ENCODE data around the gene UIMC1. TPM values are rescaled to one million over a fixed set of nuclear protein-coding genes. Genes with fewer than 3 reads are reported as not detected.

The UIMC1 gene
- total RNA-seq, 1 experiment from 2014 or later, result 38.4 TPM

GRCh38 chr5:177036443-177036842 lies 29.9 kb upstream of the UIMC1 start:
- Histone ChIP-seq H3K9me3 (ENCODE audit: control insufficient read depth in 1 of 2, insufficient read depth in 1 of 2, low read depth in 1 of 2, low read length in 2 of 2) (no peaks in the 10 kb centered on the region), H3K9me2 (ENCODE audit: insufficient read depth) (no peaks in the 10 kb centered on the region), H3K9ac (ENCODE audit: low read length) (no peak overlapping the region), H3K4me3 (replicated peaks in 1 of 2; ENCODE audit: low read depth in 1 of 2, low read length in 2 of 2) (no peak overlapping the region), H2AFZ (ENCODE audit: low read depth, low read length, poor library complexity, severe bottlenecking) (no peak overlapping the region), H3K36me3 (ENCODE audit: control insufficient read depth in 1 of 2, insufficient read depth in 2 of 2, low read length in 2 of 2) (peaks cover 3 to 10% of the 10 kb centered on the region in 2 experiments; a peak in 3 of 4 replicates), H3K4me2 (ENCODE audit: low read length) (no peak overlapping the region), H3K27ac (ENCODE audit: low read depth, low read length) (no peak overlapping the region), H3K4me1 (ENCODE audit: control insufficient read depth in 1 of 2, insufficient read depth in 2 of 2, low read length in 2 of 2) (no peaks in the 10 kb centered on the region), H3K79me2 (ENCODE audit: insufficient read depth, low read length) (peaks cover 65% of the 10 kb centered on the region), H3K27me3 (ENCODE audit: insufficient read depth, low read length) (no peaks in the 10 kb centered on the region), H4K20me1 (ENCODE audit: insufficient read depth) (peaks cover 6% of the 10 kb centered on the region; the same call in 1 of the 2 replicates)
- DNase-seq (ENCODE audit: low read depth, low spot score) (no peak), ATAC-seq (no peak)
- no TSS peak for BruUV-seq (replicated peaks)
- ChIA-PET POLR2A (no interaction called here), CTCF (no interaction called here), RAD21 (ENCODE audit: low non-redundant PET in 1 of 2, low total read pairs in 2 of 2, uncharacterized antibody in 2 of 2, unreplicated experiment in 2 of 2) (no interaction called here)
- intact Hi-C loops (cut with micrococcal nuclease), result no loop called here
- no peak for TF ChIP-seq JUND (IDR thresholded peaks at IDR 0.05)
- no peak for TF ChIP-seq TCF7L2 (IDR thresholded peaks at IDR 0.05; ENCODE audit: borderline replicate concordance, extremely low read depth, insufficient read depth, insufficient read length)
- no peak for TF ChIP-seq YY1 (IDR thresholded peaks at IDR 0.05; ENCODE audit: extremely low read depth, insufficient replicate concordance, low read depth, low read length)
- TF ChIP-seq SIN3A (IDR thresholded peaks at IDR 0.05; ENCODE audit: low read depth), result no peak
- TF ChIP-seq FOSL1 (IDR thresholded peaks at IDR 0.05; ENCODE audit: low read depth), result no peak
- no peak for TF ChIP-seq SRF (IDR thresholded peaks at IDR 0.05; ENCODE audit: low read depth)
- TF ChIP-seq, protein P1, sequence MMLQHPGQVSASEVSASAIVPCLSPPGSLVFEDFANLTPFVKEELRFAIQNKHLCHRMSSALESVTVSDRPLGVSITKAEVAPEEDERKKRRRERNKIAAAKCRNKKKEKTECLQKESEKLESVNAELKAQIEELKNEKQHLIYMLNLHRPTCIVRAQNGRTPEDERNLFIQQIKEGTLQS (IDR thresholded peaks at IDR 0.05), result no peak
- TF ChIP-seq CEBPB (IDR thresholded peaks at IDR 0.05; ENCODE audit: low read depth), result no peak
- no peak for TF ChIP-seq POLR2AphosphoS5 (IDR thresholded peaks at IDR 0.05; ENCODE audit: low read depth, low read length)
- no peak for TF ChIP-seq ELF1 (IDR thresholded peaks at IDR 0.05; ENCODE audit: borderline replicate concordance, low read depth)
- TF ChIP-seq SP1 (IDR thresholded peaks at IDR 0.05; ENCODE audit: low read depth), result no peak
- TF ChIP-seq ZNF274 (IDR thresholded peaks at IDR 0.05; ENCODE audit: low read depth, low read length), result no peak
- no peak for TF ChIP-seq REST (IDR thresholded peaks at IDR 0.05; ENCODE audit: low read depth)

All from HCT116 (cell line).